ENCODE results near the gene ZCCHC14.

Gene ZCCHC14

GRCh38 chr16:87431926-87432325, 60.9 kb downstream of the ZCCHC14 start:
- peak; percentile 84 for DNase-seq (ENCODE audit: low spot score)

GRCh38 chr16:87426423-87427215, 66.2 kb downstream of the ZCCHC14 start:
- no peak for DNase-seq (ENCODE audit: low spot score)

GRCh38 chr16:87425941-87426340, 66.9 kb downstream of the ZCCHC14 start:
- no peak for DNase-seq (ENCODE audit: low spot score)

GRCh38 chr16:87424266-87424665, 68.6 kb downstream of the ZCCHC14 start:
- DNase-seq (ENCODE audit: low spot score), result no peak

GRCh38 chr16:87423429-87423828, 69.4 kb downstream of the ZCCHC14 start:
- no peak for DNase-seq (ENCODE audit: low spot score)

GRCh38 chr16:87422106-87422505, 70.7 kb downstream of the ZCCHC14 start:
- DNase-seq (ENCODE audit: low spot score), result no peak

- no peak for DNase-seq (ENCODE audit: low spot score)
Measured at GRCh38 chr16:87421003-87421912, 71.6 kb downstream of the ZCCHC14 start.

- no peak for DNase-seq (ENCODE audit: low spot score)
Measured at GRCh38 chr16:87420026-87421002, 72.5 kb downstream of the ZCCHC14 start.

- no peak for DNase-seq (ENCODE audit: low spot score)
Measured at GRCh38 chr16:87418644-87419043, 74.2 kb downstream of the ZCCHC14 start.

- DNase-seq (ENCODE audit: low spot score), result no peak
Measured at GRCh38 chr16:87418216-87418615, 74.6 kb downstream of the ZCCHC14 start.

GRCh38 chr16:87417528-87417910, 75.3 kb downstream of the ZCCHC14 start:
- no peak for DNase-seq (ENCODE audit: low spot score)

GRCh38 chr16:87416826-87417527, 75.8 kb downstream of the ZCCHC14 start:
- peak; percentile 64 for DNase-seq (ENCODE audit: low spot score)

- no peak for DNase-seq (ENCODE audit: low spot score)
Measured at GRCh38 chr16:87415441-87415840, 77.4 kb downstream of the ZCCHC14 start.

GRCh38 chr16:87414251-87414680, 78.6 kb downstream of the ZCCHC14 start:
- no peak for DNase-seq (ENCODE audit: low spot score)

- no peak for DNase-seq (ENCODE audit: low spot score)
Measured at GRCh38 chr16:87412996-87413421, 79.8 kb downstream of the ZCCHC14 start.

- no peak for DNase-seq (ENCODE audit: low spot score)
Measured at GRCh38 chr16:87412371-87412995, 80.3 kb downstream of the ZCCHC14 start.

GRCh38 chr16:87411375-87412271, 81.2 kb downstream of the ZCCHC14 start:
- no peak for DNase-seq (ENCODE audit: low spot score)

- DNase-seq (ENCODE audit: low spot score), result no peak
Measured at GRCh38 chr16:87410968-87411367, 81.9 kb downstream of the ZCCHC14 start.

- DNase-seq (ENCODE audit: low spot score), result no peak
Measured at GRCh38 chr16:87410530-87410929, 82.3 kb downstream of the ZCCHC14 start.

- DNase-seq (ENCODE audit: low spot score), result no peak
Measured at GRCh38 chr16:87409781-87410180, 83.0 kb downstream of the ZCCHC14 start.
